Upper lobe of left lung (tissue), 4 donors: Measurements from ENCODE around the gene ATP8B1.

Experiments used
- CTCF ChIP-seq, 6 experiments: fragments of 450-650 bp in 4 of 6; fragments of 200-600 bp in 2 of 6; sonication (generic) in 2 of 6; IDR thresholded peaks; one replicate each; pipeline ENCODE4 v1.5.1; 2016 to 2019; ENCODE audit warnings: antibody characterized with exemption in 6 of 6
- EP300 ChIP-seq, 4 donors: sonication (generic); formaldehyde crosslinking; IDR thresholded peaks; one replicate each; pipeline ENCODE4 v1.5.1; 2017; ENCODE audit warnings: antibody characterized with exemption in 4 of 4, control low read depth in 2 of 4
- POLR2A ChIP-seq, 4 donors: fragments of 450-650 bp; IDR thresholded peaks; one replicate each; pipeline ENCODE4 v1.5.1; 2016 to 2017; ENCODE audit warnings: antibody characterized with exemption in 4 of 4, mild to moderate bottlenecking in 2 of 4
- POLR2AphosphoS5 ChIP-seq, 2 donors: sonication (generic); formaldehyde crosslinking; IDR thresholded peaks; one replicate each; pipeline ENCODE4 v1.5.1; 2017; ENCODE audit warnings: antibody characterized with exemption in 2 of 2

GRCh38 chr18:57845605-57846074 lies 42.5 kb upstream of the ATP8B1 start:
- TF ChIP-seq CTCF (IDR thresholded peaks at IDR 0.05) (no peak), POLR2A (IDR thresholded peaks at IDR 0.05) (no peak), POLR2AphosphoS5 (IDR thresholded peaks at IDR 0.05) (no peak), EP300 (IDR thresholded peaks at IDR 0.05) (no peak)
